Dendritic cell treated with granulocyte-macrophage colony-stimulating factor and Interleukin-4, amounts not matched to agents 40 ng/mL and 50 ng/mL, for 4 days (primary cell): Measurements from ENCODE around the gene OLFM1.

Experiments
- H3K27ac Mint-ChIP-seq: one replicate; pipeline ENCODE4 v1.8.0; 2022; ENCODE audit warnings: mild to moderate bottlenecking, mixed read lengths
- H3K27me3 Mint-ChIP-seq: one replicate; pipeline ENCODE4 v1.8.0; 2022; ENCODE audit warnings: mild to moderate bottlenecking, mixed read lengths
- H3K36me3 Mint-ChIP-seq: one replicate; pipeline ENCODE4 v1.8.0; 2022; ENCODE audit warnings: low read depth, mixed read lengths
- H3K4me1 Mint-ChIP-seq: one replicate; pipeline ENCODE4 v1.8.0; 2022; ENCODE audit warnings: low read depth, mixed read lengths
- H3K4me3 Mint-ChIP-seq: one replicate; pipeline ENCODE4 v1.8.0; 2022; ENCODE audit warnings: mild to moderate bottlenecking, moderate library complexity, mixed read lengths
- H3K9me3 Mint-ChIP-seq: one replicate; pipeline ENCODE4 v1.8.0; 2022; ENCODE audit warnings: mixed read lengths
- intact Hi-C: fragments of 100-400 bp; cut with micrococcal nuclease; formaldehyde crosslinking; loops from one replicate; pipeline ENCODE4 v1.15.0; 2022

Gene OLFM1

GRCh38 chr9:135087489-135087792 is at the start of gene OLFM1:
Gene OLFM1, plus strand, starts transcription at chr9:135087668. Its CDS starts 322 bp downstream, at chr9:135087990.
- no peak within 1 kb of the TSS for H3K4me3 Mint-ChIP-seq
- no peak within 1 kb of the TSS for H3K27ac Mint-ChIP-seq
- H3K36me3 Mint-ChIP-seq: no peaks in the 10 kb centered on the region
- H3K9me3 Mint-ChIP-seq: no peaks in the 10 kb centered on the region
- intact Hi-C loops: loop anchor here (5.0 kb wide), 1 partner anchor 255 kb away; no protein-coding TSS in a partner anchor
- H3K27me3 Mint-ChIP-seq: peaks cover 74% of the 10 kb centered on the region
- H3K4me1 Mint-ChIP-seq: peaks cover 6% of the 10 kb centered on the region

GRCh38 chr9:135038331-135038730 is 49.1 kb upstream of the OLFM1 start:
- H3K27ac Mint-ChIP-seq: no peak overlapping the region
- no peaks in the 10 kb centered on the region for H3K36me3 Mint-ChIP-seq
- intact Hi-C loops: no loop called here
- H3K4me3 Mint-ChIP-seq: no peak overlapping the region
- H3K27me3 Mint-ChIP-seq: peaks cover 30% of the 10 kb centered on the region
- H3K4me1 Mint-ChIP-seq: no peaks in the 10 kb centered on the region
- no peaks in the 10 kb centered on the region for H3K9me3 Mint-ChIP-seq

- Mint-ChIP-seq H3K27me3 (peaks cover 31% of the 10 kb centered on the region), H3K4me1 (no peaks in the 10 kb centered on the region), H3K36me3 (no peaks in the 10 kb centered on the region), H3K27ac (no peak overlapping the region), H3K4me3 (no peak overlapping the region), H3K9me3 (no peaks in the 10 kb centered on the region)
- intact Hi-C loops: no loop called here
These were observed 48.6 kb upstream of the OLFM1 start for GRCh38 chr9:135038826-135039225.

DNA sequence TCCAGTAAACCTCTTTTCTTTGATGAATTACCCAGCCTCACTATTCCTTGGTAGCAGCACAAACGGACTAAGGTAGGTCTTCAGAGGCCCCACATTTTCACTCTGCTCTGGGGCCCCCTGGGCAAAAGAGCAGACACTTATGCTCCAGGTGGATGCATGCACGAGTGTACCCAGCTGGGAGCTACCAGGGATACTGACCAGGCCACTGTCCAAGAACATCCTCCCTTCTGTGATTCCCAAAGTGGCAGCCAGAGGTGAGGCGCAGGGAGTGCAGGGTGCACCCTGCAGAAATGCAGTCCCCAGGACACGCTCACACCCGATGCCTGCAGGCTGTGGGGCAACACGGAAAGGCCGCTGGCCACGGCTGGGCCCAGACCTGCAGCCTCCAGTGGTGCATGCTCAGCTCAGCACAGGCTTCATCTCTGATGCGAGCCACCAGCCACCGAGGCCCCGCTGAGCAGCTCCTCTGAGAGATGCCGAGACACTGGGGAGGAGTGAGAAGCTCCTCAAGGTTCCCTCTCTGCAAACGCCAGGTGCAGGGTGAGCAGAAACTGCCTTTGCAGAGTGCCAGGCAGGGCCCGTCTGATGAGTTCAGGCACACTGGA is 48.1 kb upstream of the OLFM1 start:
- intact Hi-C loops: no loop called here
- Mint-ChIP-seq H3K27me3 (peaks cover 34% of the 10 kb centered on the region), H3K4me3 (no peak overlapping the region), H3K36me3 (no peaks in the 10 kb centered on the region), H3K27ac (no peak overlapping the region), H3K4me1 (no peaks in the 10 kb centered on the region), H3K9me3 (no peaks in the 10 kb centered on the region)

GRCh38 chr9:135039916-135040645 is 47.4 kb upstream of the OLFM1 start:
- H3K9me3 Mint-ChIP-seq: no peaks in the 10 kb centered on the region
- no peaks in the 10 kb centered on the region for H3K4me1 Mint-ChIP-seq
- no peaks in the 10 kb centered on the region for H3K36me3 Mint-ChIP-seq
- H3K27me3 Mint-ChIP-seq: peaks cover 37% of the 10 kb centered on the region
- no peak overlapping the region for H3K4me3 Mint-ChIP-seq
- intact Hi-C loops: no loop called here
- H3K27ac Mint-ChIP-seq: no peak overlapping the region

GRCh38 chr9:135040892-135041291 is 46.6 kb upstream of the OLFM1 start:
- Mint-ChIP-seq H3K9me3 (no peaks in the 10 kb centered on the region), H3K36me3 (no peaks in the 10 kb centered on the region), H3K27me3 (peaks cover 40% of the 10 kb centered on the region), H3K27ac (no peak overlapping the region), H3K4me1 (no peaks in the 10 kb centered on the region), H3K4me3 (no peak overlapping the region)
- intact Hi-C loops: no loop called here

- Mint-ChIP-seq H3K4me1 (no peaks in the 10 kb centered on the region), H3K27me3 (peaks cover 36% of the 10 kb centered on the region), H3K36me3 (no peaks in the 10 kb centered on the region), H3K9me3 (no peaks in the 10 kb centered on the region), H3K27ac (no peak overlapping the region), H3K4me3 (no peak overlapping the region)
- intact Hi-C loops: no loop called here
These were observed 44.1 kb upstream of the OLFM1 start for GRCh38 chr9:135043345-135043744.

- intact Hi-C loops: no loop called here
- Mint-ChIP-seq H3K27me3 (peaks cover 29% of the 10 kb centered on the region), H3K4me3 (no peak overlapping the region), H3K4me1 (no peaks in the 10 kb centered on the region), H3K36me3 (no peaks in the 10 kb centered on the region), H3K27ac (no peak overlapping the region), H3K9me3 (no peaks in the 10 kb centered on the region)
These were observed 42.1 kb upstream of the OLFM1 start for GRCh38 chr9:135045264-135045927.

GRCh38 chr9:135045928-135046738 is 41.3 kb upstream of the OLFM1 start:
- Mint-ChIP-seq H3K9me3 (no peaks in the 10 kb centered on the region), H3K4me1 (no peaks in the 10 kb centered on the region), H3K4me3 (no peak overlapping the region), H3K27ac (no peak overlapping the region), H3K36me3 (no peaks in the 10 kb centered on the region), H3K27me3 (peaks cover 30% of the 10 kb centered on the region)
- intact Hi-C loops: no loop called here

GRCh38 chr9:135046739-135047350 is 40.6 kb upstream of the OLFM1 start:
- Mint-ChIP-seq H3K27ac (no peak overlapping the region), H3K36me3 (no peaks in the 10 kb centered on the region), H3K27me3 (peaks cover 36% of the 10 kb centered on the region), H3K4me1 (no peaks in the 10 kb centered on the region), H3K4me3 (no peak overlapping the region), H3K9me3 (no peaks in the 10 kb centered on the region)
- intact Hi-C loops: no loop called here

DNA sequence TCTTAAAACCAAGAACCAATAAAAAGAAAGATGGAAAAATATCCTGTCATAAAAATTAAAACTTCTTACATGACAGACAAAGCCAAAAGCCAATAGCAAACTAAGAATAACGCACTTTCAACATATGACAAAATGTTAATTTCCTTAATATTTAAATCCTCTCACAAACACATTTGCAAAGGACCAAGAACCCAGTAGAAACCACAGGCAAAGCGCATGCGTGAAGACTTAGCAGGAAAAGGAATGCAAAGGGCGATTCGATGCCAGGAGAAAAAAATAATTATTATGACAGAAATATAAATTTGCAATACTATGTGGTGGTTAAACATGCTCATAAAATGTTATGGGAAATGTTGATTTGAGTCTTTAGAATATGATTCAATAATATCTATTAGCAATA is 39.9 kb upstream of the OLFM1 start:
- no peak overlapping the region for H3K27ac Mint-ChIP-seq
- no peaks in the 10 kb centered on the region for H3K4me1 Mint-ChIP-seq
- no peak overlapping the region for H3K4me3 Mint-ChIP-seq
- no peaks in the 10 kb centered on the region for H3K9me3 Mint-ChIP-seq
- intact Hi-C loops: no loop called here
- peaks cover 37% of the 10 kb centered on the region for H3K27me3 Mint-ChIP-seq
- no peaks in the 10 kb centered on the region for H3K36me3 Mint-ChIP-seq

DNA sequence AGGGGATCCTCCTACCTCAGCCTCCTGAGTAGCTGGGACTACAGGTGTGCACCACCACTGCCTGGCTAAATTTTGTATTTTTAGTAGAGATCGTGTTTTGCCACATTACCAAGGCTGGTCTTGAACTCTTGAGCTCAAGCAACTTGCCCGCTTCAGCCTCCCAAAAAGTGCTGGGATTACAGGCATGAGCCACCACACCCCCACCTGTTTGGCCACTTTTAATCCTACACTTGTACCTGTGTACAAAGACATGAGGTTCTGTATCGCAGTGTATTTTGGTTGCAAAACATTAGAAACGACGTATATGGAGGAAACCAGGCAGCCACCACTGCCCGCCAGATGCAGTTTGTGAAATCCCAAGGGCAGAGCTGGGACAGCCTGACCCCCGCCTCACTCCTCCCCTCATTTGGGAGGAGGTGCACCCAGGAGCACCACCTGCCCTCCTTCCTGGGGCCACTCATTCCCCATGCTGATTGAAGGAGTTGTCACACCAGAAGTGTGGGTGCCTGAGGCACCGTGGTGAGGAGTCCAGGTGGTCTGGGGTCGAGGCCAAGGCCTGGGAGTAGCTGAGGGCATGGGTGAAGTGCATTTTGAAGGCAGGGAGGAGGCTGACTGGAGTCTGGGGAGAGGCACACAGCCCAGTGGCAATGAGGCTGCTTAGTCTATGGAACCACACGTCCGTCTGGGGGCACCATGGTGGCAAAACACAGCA is 39.3 kb upstream of the OLFM1 start:
- no peaks in the 10 kb centered on the region for H3K36me3 Mint-ChIP-seq
- peaks cover 4% of the 10 kb centered on the region for H3K4me1 Mint-ChIP-seq
- no peaks in the 10 kb centered on the region for H3K9me3 Mint-ChIP-seq
- peaks cover 35% of the 10 kb centered on the region for H3K27me3 Mint-ChIP-seq
- H3K27ac Mint-ChIP-seq: no peak overlapping the region
- intact Hi-C loops: no loop called here
- H3K4me3 Mint-ChIP-seq: no peak overlapping the region

DNA sequence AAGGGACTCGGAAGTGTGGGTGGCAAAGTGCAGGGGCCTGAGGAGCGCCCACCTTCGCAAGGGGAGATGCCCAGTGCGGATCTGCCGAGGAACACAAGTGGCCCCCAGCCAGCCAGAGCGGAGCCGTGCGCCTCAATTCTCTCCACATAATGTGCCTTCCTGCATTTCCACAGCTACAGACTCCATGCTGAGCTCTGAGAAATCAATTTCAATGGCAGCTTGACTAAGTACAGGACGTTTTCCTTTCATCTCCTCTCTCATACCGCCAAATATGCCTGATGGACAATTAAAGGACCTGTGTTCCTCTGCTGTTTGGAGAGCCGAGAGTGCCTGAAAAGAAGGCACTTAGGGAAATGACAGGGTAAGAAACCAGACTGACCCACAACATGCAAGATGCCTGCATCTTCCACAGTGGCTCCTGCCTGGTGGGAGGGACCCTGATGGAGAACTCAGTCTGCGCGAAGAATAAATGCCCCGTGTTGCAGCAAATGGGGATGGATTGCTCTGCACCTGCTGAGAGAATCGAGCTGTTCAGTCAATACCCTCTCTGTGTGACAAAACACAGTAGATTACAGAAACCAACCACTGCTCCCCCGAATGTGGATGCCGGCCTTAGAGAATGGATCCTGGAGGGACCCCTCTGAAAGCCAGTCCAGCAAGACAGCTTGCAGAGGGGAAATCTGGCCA is 38.6 kb upstream of the OLFM1 start:
- Mint-ChIP-seq H3K4me3 (no peak overlapping the region), H3K27ac (no peak overlapping the region), H3K9me3 (no peaks in the 10 kb centered on the region), H3K4me1 (peaks cover 6% of the 10 kb centered on the region), H3K27me3 (peaks cover 34% of the 10 kb centered on the region), H3K36me3 (no peaks in the 10 kb centered on the region)
- intact Hi-C loops: no loop called here
